K562 (cell line): ENCODE measurements around the gene ALOX12. TPM values are rescaled to one million over a fixed set of nuclear protein-coding genes. Genes with fewer than 3 reads are reported as not detected.
A peak's percentile ranks its signal among the peaks of the same experiment; 100 is the strongest.

Experiments used
- ATF4 ChIP-seq: fragments of 450-650 bp; formaldehyde crosslinking; IDR thresholded peaks from 2 replicates; pipeline ENCODE4 v1.4.0; 2022; ENCODE audit warnings: mild to moderate bottlenecking, moderate library complexity
- GTF3C2 ChIP-seq: IDR thresholded peaks from 3 replicates; pipeline ENCODE4 v1.6.1; 2011; ENCODE audit warnings: borderline replicate concordance, mild to moderate bottlenecking, moderate library complexity; ENCODE audit not compliant: insufficient read length; ENCODE audit errors: extremely low read depth
- HMG20A ChIP-seq: fragments of 450-650 bp; formaldehyde crosslinking; conservative IDR thresholded peaks from 2 replicates; pipeline ENCODE4 v1.4.0; 2020; ENCODE audit warnings: mild to moderate bottlenecking, mixed read lengths
- HOMEZ ChIP-seq: fragments of 250-450 bp; sonication (Bioruptor Pico); IDR thresholded peaks from 2 replicates; pipeline ENCODE4 v1.4.0; 2020; ENCODE audit warnings: mild to moderate bottlenecking, moderate library complexity
- MTA3 ChIP-seq: fragments of 450-650 bp; formaldehyde crosslinking; IDR thresholded peaks from 2 replicates; pipeline ENCODE4 v1.6.1; 2017; ENCODE audit warnings: mild to moderate bottlenecking, borderline replicate concordance
- NFYB ChIP-seq: IDR thresholded peaks from 2 replicates; pipeline ENCODE4 v1.6.1; 2011; ENCODE audit warnings: mild to moderate bottlenecking, moderate library complexity; ENCODE audit not compliant: insufficient read length; ENCODE audit errors: extremely low read depth
- PPARD ChIP-seq: fragments of 250-450 bp; sonication (Bioruptor Pico); IDR thresholded peaks from 2 replicates; pipeline ENCODE4 v1.8.0; 2022; ENCODE audit warnings: inconsistent platforms, mild to moderate bottlenecking, moderate library complexity
- PTBP1 ChIP-seq: fragments of 200-400 bp; formaldehyde crosslinking; IDR thresholded peaks from 2 replicates; pipeline ENCODE4 v1.6.1; 2017; ENCODE audit warnings: low read depth, low read length
- RBM39 ChIP-seq: fragments of 200-400 bp; formaldehyde crosslinking; optimal IDR thresholded peaks from 2 replicates; pipeline ENCODE3; 2018; ENCODE audit warnings: low read depth, low read length
- RFX5 ChIP-seq: IDR thresholded peaks from 2 replicates; pipeline ENCODE4 v1.6.1; 2011; ENCODE audit warnings: low read depth, mild to moderate bottlenecking, improper control_type of control experiment, low read length
- SIN3B ChIP-seq: fragments of 450-650 bp; IDR thresholded peaks from 2 replicates; pipeline ENCODE4 v1.6.1; 2017; ENCODE audit warnings: low read depth, mild to moderate bottlenecking, moderate library complexity
- TBP ChIP-seq: optimal IDR thresholded peaks from 2 replicates; pipeline ENCODE3; 2011; ENCODE audit warnings: low read depth, low read length, improper control_type of control experiment
- ZNF263 ChIP-seq: sonication (generic); formaldehyde crosslinking; IDR thresholded peaks from 2 replicates; pipeline ENCODE4 v1.8.0; 2022; ENCODE audit warnings: mild to moderate bottlenecking, missing genetic modification reagents, borderline replicate concordance
- ZNF609 ChIP-seq: sonication (generic); formaldehyde crosslinking; IDR thresholded peaks from 2 replicates; pipeline ENCODE4 v1.8.1; 2023; ENCODE audit warnings: missing genetic modification reagents, mild to moderate bottlenecking, borderline replicate concordance
- polyA plus RNA-seq, 8 experiments: library from polyadenylated mRNA; depleted of rRNA in 4 of 8; stranded (reverse) in 5 of 8; unstranded in 3 of 8; fragments of >200 nt; fragmentation: Nextera tagmentation in 2 of 8; fragmentation: Illumina TruSeq in 1 of 8; extraction: Ambion mirVana in 2 of 8; extraction: Trizol in 1 of 8; gene quantifications; 2 replicates each; pipeline versions ENCODE4 v1.2.1 to v1.2.3, GENCODE V29; 2011 to 2014; ENCODE audit warnings: inconsistent platforms in 1 of 8, missing spikeins in 1 of 8
- total RNA-seq, 7 experiments: library from RNA; depleted of rRNA in 6 of 7; stranded (reverse); fragments of >200 nt in 6 of 7; fragmentation: Illumina TruSeq in 2 of 7; extraction: Trizol in 2 of 7; gene quantifications; 2 replicates each; pipeline versions ENCODE4 v1.2.1 to v1.2.3, GENCODE V29; 2011 to 2021; ENCODE audit warnings: low replicate concordance in 1 of 7

ALOX12 gene
- total and polyA plus RNA-seq, 9 of the 15 experiments (the other 6 are each of a cell fraction or from before 2014, with no cell fraction given): 0.09 to 1.1 (median 0.47) TPM; not detected in 1

- no peak for TF ChIP-seq ZNF609 (CRISPR knock-in tag)
- no peak for TF ChIP-seq RBM39
- TF ChIP-seq SIN3B: no peak
- no peak for TF ChIP-seq NFYB
- no peak for TF ChIP-seq HMG20A (CRISPR knock-in tag)
- no peak for TF ChIP-seq ZNF263 (CRISPR knock-in tag)
- no peak for TF ChIP-seq PTBP1
- peak; percentile 62; the same call in 1 of the 2 replicates for TF ChIP-seq MTA3
- no peak for TF ChIP-seq TBP
- no peak for TF ChIP-seq ATF4 (CRISPR knock-in tag)
- no peak for TF ChIP-seq PPARD (CRISPR knock-in tag)
- TF ChIP-seq HOMEZ (CRISPR knock-in tag): no peak
- TF ChIP-seq RFX5: no peak
- no peak for TF ChIP-seq GTF3C2
These were observed 3.1 kb downstream of the ALOX12 start (continued) for GRCh38 chr17:6998855-6999508.
